AG04450 (cell line): ENCODE measurements around the gene GJA4. TPM values are rescaled to one million over a fixed set of nuclear protein-coding genes. Genes with fewer than 3 reads are reported as not detected.

ENCODE experiments used
- CTCF ChIA-PET: fragments of 300-600, 350-600 bp; formaldehyde crosslinking; extraction: SDS; loops from one replicate; lab custom pipeline; 2022; ENCODE audit warnings: antibody characterized with exemption, inconsistent platforms; lab: Charles Lee
- POLR2A ChIA-PET: fragments of 350-600 bp; formaldehyde crosslinking; extraction: SDS; loops from one replicate; lab custom pipeline; 2021; ENCODE audit warnings: antibody characterized with exemption, inconsistent platforms; lab: Yijun Ruan, JAX
- DNase-seq: peaks from one replicate; pipeline ENCODE4 v3.0.0-alpha.2; 2011; ENCODE audit warnings: low read depth, low spot score
- H3K27ac ChIP-seq: one replicate; pipeline ENCODE4 v1.5.1; 2012; ENCODE audit warnings: low read depth, low read length, control low read depth
- H3K27me3 ChIP-seq: one replicate; pipeline ENCODE4 v1.6.0; 2012; ENCODE audit warnings: low read length; ENCODE audit not compliant: control insufficient read depth, insufficient read depth
- H3K4me3 ChIP-seq: 2 replicates; pipeline ENCODE4 v1.5.1; 2011; ENCODE audit warnings: mild to moderate bottlenecking, low read depth, low read length, control low read depth
- H3K9me3 ChIP-seq: 2 replicates; pipeline ENCODE4 v1.5.1; 2012; ENCODE audit warnings: low read length; ENCODE audit not compliant: control insufficient read depth, insufficient read depth
- polyA plus RNA-seq: library from polyadenylated mRNA; depleted of rRNA; stranded (reverse); fragments of >200 nt; gene quantifications from 2 replicates; pipeline ENCODE4 v1.2.3, GENCODE V29; 2011
- TF ChIP-seq, protein P1 (sequence below): IDR thresholded peaks from 2 replicates; pipeline ENCODE4 v1.5.1; 2011; ENCODE audit warnings: low read depth, low read length, control low read depth, inconsistent platforms

GJA4 gene
- polyA plus RNA-seq, 1 experiment, result not detected

DNA sequence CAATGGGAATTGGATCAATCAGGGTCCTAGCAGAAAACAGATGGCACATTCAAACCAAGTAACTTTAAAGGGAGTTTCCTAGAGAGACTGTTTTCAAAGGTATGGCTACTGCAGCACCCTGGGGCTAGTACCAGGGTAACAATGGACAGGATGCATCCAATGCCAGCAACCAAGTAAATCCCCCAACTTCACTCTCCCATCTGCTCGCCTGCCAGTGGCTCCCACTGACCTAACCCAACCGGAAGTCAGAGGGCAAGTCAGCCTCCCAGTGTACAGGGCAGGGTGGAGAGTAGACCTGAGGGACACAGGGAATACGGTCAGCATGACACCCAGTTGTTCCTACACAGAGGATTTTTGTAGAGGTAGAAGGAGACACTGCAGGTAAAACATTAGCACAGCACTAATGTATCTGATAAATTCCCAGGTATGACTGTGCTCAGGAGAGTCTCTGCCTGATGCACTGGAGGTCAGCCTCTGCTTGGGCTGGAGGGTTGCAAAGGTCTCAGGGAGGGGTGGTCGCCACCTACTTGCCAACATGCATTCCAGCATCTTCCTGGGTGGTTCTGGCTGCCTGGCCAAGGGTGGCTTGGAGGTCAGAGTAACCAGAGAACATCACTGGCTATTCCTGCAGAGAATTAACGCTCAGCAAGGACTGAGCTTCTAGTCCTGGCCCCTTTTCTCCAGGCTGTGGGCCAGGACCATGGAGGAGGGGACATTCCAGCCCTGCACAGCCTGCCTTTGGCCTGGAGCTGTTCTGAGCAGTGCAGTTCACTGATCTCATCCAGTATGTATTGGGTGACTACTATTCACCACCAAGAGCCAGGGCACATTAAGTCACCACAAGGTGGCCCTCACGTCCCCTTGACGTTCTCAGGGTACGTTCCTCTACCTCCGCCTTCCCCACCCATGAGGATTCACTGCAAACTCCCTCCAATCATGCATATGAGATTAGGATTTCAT is 5.1 kb upstream of the GJA4 start:
- TF ChIP-seq, protein P1, sequence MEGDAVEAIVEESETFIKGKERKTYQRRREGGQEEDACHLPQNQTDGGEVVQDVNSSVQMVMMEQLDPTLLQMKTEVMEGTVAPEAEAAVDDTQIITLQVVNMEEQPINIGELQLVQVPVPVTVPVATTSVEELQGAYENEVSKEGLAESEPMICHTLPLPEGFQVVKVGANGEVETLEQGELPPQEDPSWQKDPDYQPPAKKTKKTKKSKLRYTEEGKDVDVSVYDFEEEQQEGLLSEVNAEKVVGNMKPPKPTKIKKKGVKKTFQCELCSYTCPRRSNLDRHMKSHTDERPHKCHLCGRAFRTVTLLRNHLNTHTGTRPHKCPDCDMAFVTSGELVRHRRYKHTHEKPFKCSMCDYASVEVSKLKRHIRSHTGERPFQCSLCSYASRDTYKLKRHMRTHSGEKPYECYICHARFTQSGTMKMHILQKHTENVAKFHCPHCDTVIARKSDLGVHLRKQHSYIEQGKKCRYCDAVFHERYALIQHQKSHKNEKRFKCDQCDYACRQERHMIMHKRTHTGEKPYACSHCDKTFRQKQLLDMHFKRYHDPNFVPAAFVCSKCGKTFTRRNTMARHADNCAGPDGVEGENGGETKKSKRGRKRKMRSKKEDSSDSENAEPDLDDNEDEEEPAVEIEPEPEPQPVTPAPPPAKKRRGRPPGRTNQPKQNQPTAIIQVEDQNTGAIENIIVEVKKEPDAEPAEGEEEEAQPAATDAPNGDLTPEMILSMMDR, result no peak
- peaks cover 9% of the 10 kb centered on the region for H3K9me3 ChIP-seq
- H3K27me3 ChIP-seq, result peaks cover 14% of the 10 kb centered on the region
- no peak for DNase-seq
- H3K27ac ChIP-seq, result no peak overlapping the region
- ChIA-PET CTCF (interaction anchor here (0.6 to 3.4 kb wide), 5 partner anchors 21 to 79 kb away, joined by 3 to 25 read pairs (median 4); no protein-coding TSS in a partner anchor), POLR2A (no interaction called here)
- H3K4me3 ChIP-seq, result no peak overlapping the region

DNA sequence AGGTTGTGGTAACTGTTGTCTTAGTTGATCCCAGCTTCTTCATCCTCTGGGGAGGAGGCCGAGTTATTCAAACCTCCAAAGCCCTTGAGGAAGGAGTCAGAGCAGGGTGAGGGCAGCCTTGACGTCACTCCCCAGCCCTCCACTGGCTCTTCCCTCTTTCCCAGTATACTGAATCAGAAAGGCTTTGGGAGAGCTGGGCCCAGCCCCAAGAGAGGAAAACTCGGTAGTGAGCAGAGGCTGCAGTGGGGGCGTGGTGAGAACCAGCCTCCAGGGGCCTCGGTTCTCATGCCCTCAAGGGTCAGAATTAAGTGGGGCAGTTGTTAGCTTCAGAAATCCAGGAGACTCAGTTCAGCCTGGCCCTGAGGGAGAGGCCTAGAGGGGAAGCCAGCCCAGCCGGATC is 1.8 kb upstream of the GJA4 start:
- peaks cover 9% of the 10 kb centered on the region for H3K9me3 ChIP-seq
- DNase-seq, result no peak
- POLR2A ChIA-PET, result no interaction called here

DNA sequence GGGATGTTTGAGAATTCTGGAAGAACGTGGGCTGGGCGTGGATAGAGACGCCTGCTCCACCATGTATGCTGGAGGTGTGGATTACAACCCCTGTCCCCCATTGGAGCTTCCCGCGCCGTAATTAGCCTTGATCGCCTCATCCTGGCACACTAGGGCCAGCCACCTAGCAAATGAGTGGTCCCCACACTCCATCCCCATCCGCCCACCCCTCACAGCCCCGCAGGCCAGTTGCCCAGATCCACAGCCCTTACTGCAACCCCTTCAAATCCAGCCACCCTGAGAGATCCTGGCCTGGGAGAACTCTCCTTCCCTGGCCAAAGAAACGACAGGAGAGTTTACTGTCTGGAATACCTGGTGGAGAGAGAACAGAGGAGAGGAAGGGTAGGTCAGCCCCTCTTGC is 375 bp upstream of the GJA4 start:
- H3K4me3 ChIP-seq, result no peak overlapping the region
- H3K27me3 ChIP-seq, result peaks cover 16% of the 10 kb centered on the region
- TF ChIP-seq, protein P1, result no peak
- H3K9me3 ChIP-seq, result peaks cover 9% of the 10 kb centered on the region
- CTCF ChIA-PET, result no interaction called here
- H3K27ac ChIP-seq, result no peak overlapping the region
- POLR2A ChIA-PET, result no interaction called here
- no peak for DNase-seq

More for the DNA sequence above, 1.8 kb upstream of the GJA4 start:
- CTCF ChIA-PET, result no interaction called here
- H3K4me3 ChIP-seq, result no peak overlapping the region
- peaks cover 16% of the 10 kb centered on the region for H3K27me3 ChIP-seq
- no peak overlapping the region for H3K27ac ChIP-seq
- TF ChIP-seq, protein P1, result no peak

DNA sequence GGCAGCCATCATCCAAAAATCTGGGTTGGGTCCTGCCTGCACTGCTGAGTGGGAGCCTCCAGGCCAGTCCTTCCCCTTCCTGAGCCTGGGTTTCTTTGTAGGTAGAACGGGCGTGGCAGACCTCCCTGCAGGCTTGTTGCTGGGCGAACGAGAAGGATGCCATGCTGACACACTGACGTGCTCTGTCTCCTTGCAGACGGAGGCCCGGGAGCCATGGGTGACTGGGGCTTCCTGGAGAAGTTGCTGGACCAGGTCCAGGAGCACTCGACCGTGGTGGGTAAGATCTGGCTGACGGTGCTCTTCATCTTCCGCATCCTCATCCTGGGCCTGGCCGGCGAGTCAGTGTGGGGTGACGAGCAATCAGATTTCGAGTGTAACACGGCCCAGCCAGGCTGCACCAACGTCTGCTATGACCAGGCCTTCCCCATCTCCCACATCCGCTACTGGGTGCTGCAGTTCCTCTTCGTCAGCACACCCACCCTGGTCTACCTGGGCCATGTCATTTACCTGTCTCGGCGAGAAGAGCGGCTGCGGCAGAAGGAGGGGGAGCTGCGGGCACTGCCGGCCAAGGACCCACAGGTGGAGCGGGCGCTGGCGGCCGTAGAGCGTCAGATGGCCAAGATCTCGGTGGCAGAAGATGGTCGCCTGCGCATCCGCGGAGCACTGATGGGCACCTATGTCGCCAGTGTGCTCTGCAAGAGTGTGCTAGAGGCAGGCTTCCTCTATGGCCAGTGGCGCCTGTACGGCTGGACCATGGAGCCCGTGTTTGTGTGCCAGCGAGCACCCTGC is 1.4 kb downstream of the GJA4 start:
- peaks cover 16% of the 10 kb centered on the region for H3K27me3 ChIP-seq
- POLR2A ChIA-PET, result no interaction called here
- peaks cover under 1% of the 10 kb centered on the region; the same call in 1 of the 2 replicates for H3K9me3 ChIP-seq
- no peak overlapping the region for H3K4me3 ChIP-seq
- CTCF ChIA-PET, result no interaction called here
- H3K27ac ChIP-seq, result no peak overlapping the region
- TF ChIP-seq, protein P1, result no peak
- no peak for DNase-seq
